ENCODE measurements around the gene KIF7.

Gene KIF7

GRCh38 chr15:89642106-89642505 lies 13.2 kb downstream of the KIF7 start:
- TF ChIP-seq EGR1 (IDR thresholded peaks at IDR 0.05) = no peak

- TF ChIP-seq, protein P1, sequence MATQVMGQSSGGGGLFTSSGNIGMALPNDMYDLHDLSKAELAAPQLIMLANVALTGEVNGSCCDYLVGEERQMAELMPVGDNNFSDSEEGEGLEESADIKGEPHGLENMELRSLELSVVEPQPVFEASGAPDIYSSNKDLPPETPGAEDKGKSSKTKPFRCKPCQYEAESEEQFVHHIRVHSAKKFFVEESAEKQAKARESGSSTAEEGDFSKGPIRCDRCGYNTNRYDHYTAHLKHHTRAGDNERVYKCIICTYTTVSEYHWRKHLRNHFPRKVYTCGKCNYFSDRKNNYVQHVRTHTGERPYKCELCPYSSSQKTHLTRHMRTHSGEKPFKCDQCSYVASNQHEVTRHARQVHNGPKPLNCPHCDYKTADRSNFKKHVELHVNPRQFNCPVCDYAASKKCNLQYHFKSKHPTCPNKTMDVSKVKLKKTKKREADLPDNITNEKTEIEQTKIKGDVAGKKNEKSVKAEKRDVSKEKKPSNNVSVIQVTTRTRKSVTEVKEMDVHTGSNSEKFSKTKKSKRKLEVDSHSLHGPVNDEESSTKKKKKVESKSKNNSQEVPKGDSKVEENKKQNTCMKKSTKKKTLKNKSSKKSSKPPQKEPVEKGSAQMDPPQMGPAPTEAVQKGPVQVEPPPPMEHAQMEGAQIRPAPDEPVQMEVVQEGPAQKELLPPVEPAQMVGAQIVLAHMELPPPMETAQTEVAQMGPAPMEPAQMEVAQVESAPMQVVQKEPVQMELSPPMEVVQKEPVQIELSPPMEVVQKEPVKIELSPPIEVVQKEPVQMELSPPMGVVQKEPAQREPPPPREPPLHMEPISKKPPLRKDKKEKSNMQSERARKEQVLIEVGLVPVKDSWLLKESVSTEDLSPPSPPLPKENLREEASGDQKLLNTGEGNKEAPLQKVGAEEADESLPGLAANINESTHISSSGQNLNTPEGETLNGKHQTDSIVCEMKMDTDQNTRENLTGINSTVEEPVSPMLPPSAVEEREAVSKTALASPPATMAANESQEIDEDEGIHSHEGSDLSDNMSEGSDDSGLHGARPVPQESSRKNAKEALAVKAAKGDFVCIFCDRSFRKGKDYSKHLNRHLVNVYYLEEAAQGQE (IDR thresholded peaks at IDR 0.05; ENCODE audit: low read depth) = no peak
- TF ChIP-seq FOXM1 (IDR thresholded peaks at IDR 0.05; ENCODE audit: borderline replicate concordance, low read depth) (no peak), CEBPB (IDR thresholded peaks at IDR 0.05) (no peak), RAD21 (IDR thresholded peaks at IDR 0.05; ENCODE audit: low read depth) (no peak), YY1 (IDR thresholded peaks at IDR 0.05; ENCODE audit: low read depth) (no peak), MAX (IDR thresholded peaks at IDR 0.05) (no peak), TEAD4 (IDR thresholded peaks at IDR 0.05) (no peak), CREB1 (IDR thresholded peaks at IDR 0.05; ENCODE audit: low read depth) (no peak), ZBTB7A (IDR thresholded peaks at IDR 0.05; ENCODE audit: low read depth) (no peak), TAF1 (IDR thresholded peaks at IDR 0.05; ENCODE audit: low read depth) (no peak), EP300 (IDR thresholded peaks at IDR 0.05; ENCODE audit: borderline replicate concordance) (no peak), EGR1 (IDR thresholded peaks at IDR 0.05) (no peak)
- TF ChIP-seq, protein P2, sequence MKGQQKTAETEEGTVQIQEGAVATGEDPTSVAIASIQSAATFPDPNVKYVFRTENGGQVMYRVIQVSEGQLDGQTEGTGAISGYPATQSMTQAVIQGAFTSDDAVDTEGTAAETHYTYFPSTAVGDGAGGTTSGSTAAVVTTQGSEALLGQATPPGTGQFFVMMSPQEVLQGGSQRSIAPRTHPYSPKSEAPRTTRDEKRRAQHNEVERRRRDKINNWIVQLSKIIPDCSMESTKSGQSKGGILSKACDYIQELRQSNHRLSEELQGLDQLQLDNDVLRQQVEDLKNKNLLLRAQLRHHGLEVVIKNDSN (IDR thresholded peaks at IDR 0.05) = no peak
Measured at GRCh38 chr15:89641053-89641452, 14.2 kb downstream of the KIF7 start.

DNA sequence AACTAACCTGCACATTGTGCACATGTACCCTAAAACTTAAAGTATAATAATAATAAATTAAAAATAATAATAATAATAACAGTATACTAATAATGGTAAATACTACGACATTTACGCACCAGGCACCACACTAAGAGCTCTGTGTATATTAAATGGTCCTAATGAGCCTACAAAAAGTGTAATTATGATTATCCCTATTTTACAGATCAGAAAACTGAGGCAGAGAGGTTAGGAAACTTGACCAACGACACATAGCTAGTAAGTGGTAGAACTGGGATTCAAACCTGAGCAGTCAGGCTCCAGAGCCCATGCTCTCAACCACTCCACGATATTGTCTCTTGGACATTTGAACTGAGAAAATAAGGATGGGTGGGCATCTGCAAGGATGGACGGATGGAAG lies 15.0 kb downstream of the KIF7 start:
- no peak for TF ChIP-seq NFIC (IDR thresholded peaks at IDR 0.05)
- TF ChIP-seq TCF12 (IDR thresholded peaks at IDR 0.05; ENCODE audit: low read depth) = no peak
- no peak for TF ChIP-seq TAF1 (IDR thresholded peaks at IDR 0.05; ENCODE audit: low read depth)
- no peak for TF ChIP-seq FOXM1 (IDR thresholded peaks at IDR 0.05; ENCODE audit: borderline replicate concordance, low read depth)
- TF ChIP-seq, protein P2 (IDR thresholded peaks at IDR 0.05) = no peak
- no peak for TF ChIP-seq CREB1 (IDR thresholded peaks at IDR 0.05; ENCODE audit: low read depth)
- TF ChIP-seq, protein P1 (IDR thresholded peaks at IDR 0.05; ENCODE audit: low read depth) = no peak
- no peak for TF ChIP-seq EGR1 (IDR thresholded peaks at IDR 0.05)
- no peak for TF ChIP-seq EP300 (IDR thresholded peaks at IDR 0.05; ENCODE audit: borderline replicate concordance)
- no peak for TF ChIP-seq CEBPB (IDR thresholded peaks at IDR 0.05)
- no peak for TF ChIP-seq ZBTB7A (IDR thresholded peaks at IDR 0.05; ENCODE audit: low read depth)
- TF ChIP-seq TEAD4 (IDR thresholded peaks at IDR 0.05) = no peak
- TF ChIP-seq MAX (IDR thresholded peaks at IDR 0.05) = no peak
- TF ChIP-seq YY1 (IDR thresholded peaks at IDR 0.05; ENCODE audit: low read depth) = no peak
- no peak for TF ChIP-seq RAD21 (IDR thresholded peaks at IDR 0.05; ENCODE audit: low read depth)

DNA sequence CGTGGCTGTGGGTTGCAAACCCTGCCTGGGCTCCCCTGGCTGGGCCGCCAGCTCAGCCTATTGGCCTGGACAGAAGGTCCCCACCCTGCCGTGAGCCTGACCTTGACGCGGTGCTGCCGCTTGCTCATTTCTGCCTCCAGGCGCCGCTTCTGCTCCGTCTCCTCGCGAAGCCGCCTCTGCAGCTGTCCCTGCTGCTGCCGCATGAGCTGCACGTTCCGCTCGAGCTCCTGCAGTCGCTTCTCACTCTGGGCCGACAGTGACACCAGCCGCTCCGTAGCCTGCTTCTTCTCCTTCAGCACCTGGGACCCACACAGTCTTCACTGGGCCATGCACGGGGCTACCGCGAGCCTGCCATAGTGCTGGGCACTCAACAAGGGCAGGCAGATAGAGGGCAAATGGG lies 21.7 kb downstream of the KIF7 start:
- no peak for TF ChIP-seq TCF12 (IDR thresholded peaks at IDR 0.05; ENCODE audit: low read depth)
- no peak for TF ChIP-seq EGR1 (IDR thresholded peaks at IDR 0.05)
- no peak for TF ChIP-seq YY1 (IDR thresholded peaks at IDR 0.05; ENCODE audit: low read depth)

GRCh38 chr15:89632563-89633430 lies 22.5 kb downstream of the KIF7 start:
- no peak for TF ChIP-seq MAX (IDR thresholded peaks at IDR 0.05)

- TF ChIP-seq CREB1 (IDR thresholded peaks at IDR 0.05; ENCODE audit: low read depth) (no peak), NFIC (IDR thresholded peaks at IDR 0.05) (no peak), YY1 (IDR thresholded peaks at IDR 0.05; ENCODE audit: low read depth) (no peak)
Measured at GRCh38 chr15:89631902-89632264, 23.4 kb downstream of the KIF7 start.
